Fibroblast of upper back skin (primary cell): ENCODE data around the gene PHOX2B.
"Not testable (repeated sequence)": the region's sequence is repeated elsewhere in the genome, so short reads cannot be mapped to it uniquely, and the experiment has no call there.

Experiments used
- DNase-seq: peaks from one replicate; pipeline ENCODE4 v3.0.0-alpha.2; 2013

The PHOX2B gene

GRCh38 chr4:41747230-41748055 is 1.1 kb downstream of the PHOX2B start:
- no peak for DNase-seq

GRCh38 chr4:41746440-41747229 is 1.9 kb downstream of the PHOX2B start:
- DNase-seq, result no peak

GRCh38 chr4:41746025-41746439 is 2.5 kb downstream of the PHOX2B start:
- DNase-seq, result no peak

DNA sequence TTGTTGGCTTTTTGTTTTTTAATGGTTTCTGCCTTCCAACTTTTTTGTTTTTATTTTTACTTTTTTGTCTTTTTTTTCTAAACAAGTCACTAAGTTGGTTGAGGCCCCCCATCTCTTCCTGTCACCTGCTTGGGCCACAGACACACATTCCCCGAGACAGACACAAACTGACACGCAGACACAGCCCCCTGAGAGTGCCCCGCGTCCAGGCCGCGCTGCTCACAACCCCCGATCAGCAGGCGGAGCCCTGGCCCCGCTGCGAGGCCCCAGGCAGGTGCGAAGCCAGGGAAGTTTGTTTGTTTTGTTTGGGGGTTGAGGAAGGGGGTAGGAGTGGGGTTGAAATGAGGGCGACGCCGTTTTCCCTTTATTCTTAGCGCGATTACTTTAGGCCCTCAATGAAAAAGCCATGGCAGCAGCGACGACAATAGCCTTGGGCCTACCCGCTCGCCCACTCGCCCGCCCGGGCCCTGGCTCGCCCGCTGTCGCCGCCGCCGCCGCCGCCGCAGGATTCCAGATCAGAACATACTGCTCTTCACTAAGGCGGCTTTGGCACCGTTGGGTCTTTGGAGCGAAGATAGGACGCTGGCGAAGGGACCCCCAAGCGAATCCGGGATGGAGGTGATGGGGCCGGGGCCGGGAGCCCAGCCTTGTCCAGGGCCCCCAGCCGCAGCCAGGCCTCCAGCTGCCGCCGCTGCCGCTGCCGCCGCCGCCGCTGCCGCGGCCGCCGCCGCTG is 3.1 kb downstream of the PHOX2B start:
- no peak for DNase-seq

GRCh38 chr4:41744572-41745291 is 3.8 kb downstream of the PHOX2B start:
- DNase-seq, result no peak

GRCh38 chr4:41741354-41741753 is 7.2 kb downstream of the PHOX2B start:
- no peak for DNase-seq

DNA sequence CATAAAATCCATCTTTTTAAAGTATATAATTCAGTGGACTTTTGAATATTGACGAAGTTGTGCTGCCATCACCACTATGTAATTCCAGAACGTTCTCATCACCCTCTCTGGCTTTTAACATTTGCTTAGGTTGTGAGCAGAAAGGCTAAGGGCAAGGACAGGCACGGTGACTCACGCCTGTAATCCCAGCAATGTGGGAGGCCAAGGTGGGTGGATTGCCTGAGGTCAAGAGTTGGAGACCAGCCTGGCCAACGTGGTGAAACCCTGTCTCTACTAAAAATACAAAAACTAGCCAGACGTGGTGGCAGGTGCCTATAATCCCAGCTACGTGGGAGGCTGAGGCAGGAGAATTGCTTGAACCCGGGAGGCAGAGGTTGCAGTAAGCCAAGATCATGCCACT is 11.0 kb downstream of the PHOX2B start:
- not testable (repeated sequence) for DNase-seq

GRCh38 chr4:41734371-41734770 is 14.2 kb downstream of the PHOX2B start:
- no peak for DNase-seq

DNA sequence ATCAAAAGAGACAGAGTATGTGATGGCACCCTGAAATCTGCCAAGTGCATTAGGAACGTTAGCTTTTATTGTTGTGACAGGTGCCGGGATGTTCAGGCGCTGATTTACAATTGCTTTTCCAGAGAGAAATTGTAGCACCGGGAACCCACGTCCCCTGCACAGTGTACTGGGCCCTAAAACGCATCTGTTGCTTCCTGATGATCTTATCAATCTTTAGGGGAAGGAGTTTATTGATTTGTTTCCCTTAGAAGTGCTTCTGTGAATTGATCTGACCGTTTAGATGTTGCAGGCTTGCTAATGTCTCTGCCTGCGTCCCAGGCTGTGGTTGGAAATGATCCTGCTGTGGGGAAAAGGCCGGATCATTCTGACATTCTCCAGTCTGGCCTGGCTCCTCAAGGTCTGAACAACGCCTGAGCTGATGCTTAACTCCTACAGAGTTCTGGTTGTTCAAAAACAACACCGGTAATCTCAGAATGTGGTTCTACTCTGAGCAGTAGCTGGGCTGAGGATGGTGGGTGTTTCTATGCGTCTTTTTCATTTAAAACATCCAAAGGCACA is 16.9 kb downstream of the PHOX2B start:
- no peak for DNase-seq

DNA sequence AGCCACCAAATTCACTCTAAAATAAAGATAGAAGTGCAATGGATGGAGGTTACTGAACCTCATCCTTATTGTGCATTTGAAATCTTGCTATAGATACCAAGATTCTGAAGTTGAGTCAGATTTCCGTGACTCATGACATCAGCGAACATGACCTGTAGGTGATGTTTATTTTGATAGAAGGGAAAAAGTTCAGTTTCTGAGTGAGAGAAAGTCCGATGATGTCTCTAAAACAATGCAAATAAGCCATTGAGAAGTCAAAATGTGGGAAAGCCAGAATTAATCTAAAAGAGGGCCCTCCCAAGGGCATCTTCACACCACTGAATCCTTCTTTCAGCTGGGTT is 20.0 kb downstream of the PHOX2B start:
- no peak for DNase-seq

- no peak for DNase-seq
Measured at GRCh38 chr4:41727861-41728572, 20.5 kb downstream of the PHOX2B start.

- no peak for DNase-seq
Measured at GRCh38 chr4:41725254-41725653, 23.3 kb downstream of the PHOX2B start.

DNA sequence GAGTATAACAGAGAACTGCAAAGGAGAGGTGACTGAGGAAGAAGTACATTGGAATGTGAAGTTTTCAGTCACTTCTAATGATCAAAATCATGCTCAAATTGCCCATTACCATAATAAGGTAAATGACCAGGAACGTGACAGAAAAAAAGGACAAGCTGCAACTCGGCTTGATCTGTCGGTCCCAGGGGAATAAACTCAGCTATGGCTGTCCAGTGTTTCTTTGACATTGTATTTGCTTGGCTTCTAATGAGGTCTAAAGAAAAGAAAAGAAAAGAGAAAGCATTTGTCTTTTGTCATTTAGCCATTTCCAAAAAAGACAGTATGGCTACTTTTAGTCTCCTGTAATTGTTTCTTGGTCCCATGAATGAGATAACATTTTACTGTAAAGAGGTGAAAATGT is 25.2 kb downstream of the PHOX2B start:
- no peak for DNase-seq

GRCh38 chr4:41722181-41722580 is 26.3 kb downstream of the PHOX2B start:
- no peak for DNase-seq

- peak; percentile 26 for DNase-seq
Measured at GRCh38 chr4:41719417-41719816, 29.1 kb downstream of the PHOX2B start.

DNA sequence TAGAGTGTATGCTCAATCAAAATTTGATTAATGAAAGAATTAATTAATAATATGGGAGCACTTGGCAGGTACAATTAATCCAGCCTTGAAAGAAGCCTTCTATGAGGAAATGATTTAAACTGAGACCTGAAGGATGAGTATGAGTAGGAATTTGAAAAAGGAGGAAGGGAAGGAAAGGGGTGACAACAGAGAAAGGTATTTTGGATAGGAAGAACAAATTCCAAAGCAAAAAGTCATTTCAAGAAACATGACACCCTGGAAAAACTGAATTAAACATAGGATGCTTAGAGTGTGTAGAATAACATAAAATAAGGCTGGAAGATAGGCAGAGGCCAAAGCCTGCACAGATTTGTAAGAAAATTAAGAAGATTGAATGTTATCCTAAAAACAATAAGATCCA is 29.6 kb downstream of the PHOX2B start:
- DNase-seq, result peak; percentile 69

DNA sequence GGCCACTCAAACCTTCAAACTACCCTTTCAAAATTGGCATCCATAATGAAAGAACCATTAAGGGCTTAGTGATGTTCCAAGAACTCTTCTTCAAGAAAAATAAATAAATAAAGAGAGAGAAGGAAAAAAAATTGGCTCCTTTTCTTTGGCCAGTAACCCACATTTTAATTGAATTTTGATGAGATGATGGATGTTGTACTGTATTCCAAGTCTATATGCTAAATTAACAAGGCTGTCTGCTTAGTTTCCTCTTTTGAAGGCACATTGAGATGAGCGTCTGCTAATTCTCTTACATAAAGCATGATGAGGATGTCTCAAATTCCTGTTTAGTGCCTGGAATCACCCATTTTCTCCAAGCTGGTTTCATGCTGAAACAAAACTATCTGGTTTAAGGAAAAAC is 33.4 kb downstream of the PHOX2B start:
- DNase-seq, result no peak

- no peak for DNase-seq
Measured at GRCh38 chr4:41714364-41715000, 34.0 kb downstream of the PHOX2B start.

DNA sequence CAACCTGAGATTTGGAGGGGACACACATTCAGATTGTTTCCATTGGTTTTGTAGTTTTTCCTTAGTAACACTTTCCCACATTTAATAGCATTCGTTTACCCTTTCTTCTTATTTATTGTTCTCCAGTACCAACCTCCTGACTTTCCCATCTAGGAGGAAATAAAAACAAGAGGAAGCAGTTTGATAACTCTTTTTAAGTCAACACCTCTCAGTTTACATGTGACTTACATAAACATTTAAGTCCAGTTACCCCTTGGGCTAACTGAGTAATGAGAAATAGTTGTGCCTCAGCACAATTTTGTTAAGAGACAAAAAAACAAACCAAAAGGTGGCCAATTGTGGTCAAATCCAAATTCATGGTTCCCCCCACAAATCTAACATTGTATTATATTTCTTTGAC is 34.8 kb downstream of the PHOX2B start:
- no peak for DNase-seq

GRCh38 chr4:41712425-41712824 is 36.1 kb downstream of the PHOX2B start:
- DNase-seq, result no peak

- not testable (repeated sequence) for DNase-seq
Measured at GRCh38 chr4:41711654-41712053, 36.9 kb downstream of the PHOX2B start.
